ENCODE data around the gene C5orf47. TPM values are rescaled to one million over a fixed set of nuclear protein-coding genes. Genes with fewer than 3 reads are reported as not detected.

The C5orf47 gene
- total RNA-seq = not detected

GRCh38 chr5:173988554-173989431 lies at the start of gene C5orf47:
TSS of gene C5orf47 (plus strand) at chr5:173989170. CDS start at chr5:173989264, 94 bp downstream.

GRCh38 chr5:174045470-174046025 lies 56.6 kb downstream of the C5orf47 start, which contains the start of gene NSG2:
TSS of gene NSG2 (plus strand) at chr5:174045706. CDS start at chr5:174046756, 1,050 bp downstream.

Other genes with a start within 250 kb of the C5orf47 start
- 10 to 100 TPM; 11.6 to 13.2 TPM for gene CPEB4, start 100.8 kb upstream of the C5orf47 start, total RNA-seq
- not detected for gene NSG2, start 56.5 kb downstream of the C5orf47 start, total RNA-seq

All from activated naive CD4-positive, alpha-beta T cell treated with anti-CD3 and anti-CD28 coated beads, Interleukin-2, amount 10 ng/mL, durations not matched to agents 5 hours and 36 hours (primary cell).